A673 (cell line): ENCODE data around the gene LPO.

Experiments used
- EZH2 ChIP-seq: fragments of 200-600 bp; sonication (generic); IDR thresholded peaks from 2 replicates; pipeline ENCODE4 v1.6.1; 2017; ENCODE audit warnings: borderline replicate concordance, low read depth, mild to moderate bottlenecking, mixed read lengths, antibody characterized with exemption, low read length; ENCODE audit not compliant: poor library complexity, severe bottlenecking
- TF ChIP-seq, protein P1 (sequence below): fragments of 300-800, 200-600 bp; sonication (generic); conservative IDR thresholded peaks from 2 replicates; pipeline ENCODE4 v1.5.1; 2017; ENCODE audit warnings: low read depth, mild to moderate bottlenecking, antibody characterized with exemption, low read length, moderate library complexity, mixed read lengths

DNA sequence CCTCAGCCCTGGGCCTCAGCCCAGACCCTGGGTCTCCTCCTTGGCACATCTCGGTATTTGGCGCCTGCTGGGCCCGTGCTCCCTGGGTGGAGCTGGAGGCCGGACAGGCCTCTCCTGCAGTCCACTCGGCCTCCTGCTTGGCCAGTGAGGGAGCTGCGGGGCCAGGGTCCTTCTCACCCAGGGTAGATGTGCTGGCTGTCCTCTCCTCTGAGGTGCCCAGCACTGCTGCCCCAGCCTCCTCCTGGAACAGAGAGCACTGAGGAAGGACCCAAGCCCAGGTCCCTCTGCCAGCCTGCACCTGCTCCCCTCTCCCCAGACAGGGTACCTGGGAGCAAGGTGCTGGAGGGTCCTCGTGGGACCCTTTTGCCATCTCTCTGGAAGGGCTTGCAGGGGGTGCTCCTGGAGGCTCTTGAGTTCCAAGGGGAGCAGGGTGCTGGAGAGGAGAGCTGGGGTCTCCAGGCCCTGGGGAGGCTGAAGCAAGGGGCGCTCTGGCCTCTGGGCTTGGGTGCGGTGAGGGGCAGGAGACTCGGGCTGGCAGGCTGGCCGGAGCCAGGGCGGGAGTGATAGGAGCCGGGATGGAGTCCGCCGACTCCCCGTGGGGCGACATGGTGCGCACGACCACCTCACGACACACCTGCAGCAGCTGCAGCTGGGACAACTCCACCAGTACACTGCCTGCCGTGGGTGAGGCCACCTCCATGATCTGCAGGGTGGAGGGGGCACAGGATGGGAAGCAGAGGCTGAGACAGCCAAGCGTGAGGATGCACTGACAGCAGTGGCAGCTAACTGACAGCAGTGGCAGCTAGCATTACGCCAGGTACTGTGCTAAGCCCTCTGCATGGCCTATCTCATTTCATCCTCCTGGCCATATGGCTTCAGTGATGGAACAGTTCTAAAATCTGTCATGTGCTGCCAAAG, 72.4 kb downstream of the LPO start:
- no peak for TF ChIP-seq EZH2
- TF ChIP-seq, protein P1, sequence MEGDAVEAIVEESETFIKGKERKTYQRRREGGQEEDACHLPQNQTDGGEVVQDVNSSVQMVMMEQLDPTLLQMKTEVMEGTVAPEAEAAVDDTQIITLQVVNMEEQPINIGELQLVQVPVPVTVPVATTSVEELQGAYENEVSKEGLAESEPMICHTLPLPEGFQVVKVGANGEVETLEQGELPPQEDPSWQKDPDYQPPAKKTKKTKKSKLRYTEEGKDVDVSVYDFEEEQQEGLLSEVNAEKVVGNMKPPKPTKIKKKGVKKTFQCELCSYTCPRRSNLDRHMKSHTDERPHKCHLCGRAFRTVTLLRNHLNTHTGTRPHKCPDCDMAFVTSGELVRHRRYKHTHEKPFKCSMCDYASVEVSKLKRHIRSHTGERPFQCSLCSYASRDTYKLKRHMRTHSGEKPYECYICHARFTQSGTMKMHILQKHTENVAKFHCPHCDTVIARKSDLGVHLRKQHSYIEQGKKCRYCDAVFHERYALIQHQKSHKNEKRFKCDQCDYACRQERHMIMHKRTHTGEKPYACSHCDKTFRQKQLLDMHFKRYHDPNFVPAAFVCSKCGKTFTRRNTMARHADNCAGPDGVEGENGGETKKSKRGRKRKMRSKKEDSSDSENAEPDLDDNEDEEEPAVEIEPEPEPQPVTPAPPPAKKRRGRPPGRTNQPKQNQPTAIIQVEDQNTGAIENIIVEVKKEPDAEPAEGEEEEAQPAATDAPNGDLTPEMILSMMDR = no peak
